ENCODE measurements around the gene FBXO31. TPM values are rescaled to one million over a fixed set of nuclear protein-coding genes. Genes with fewer than 3 reads are reported as not detected.

Gene FBXO31
- total RNA-seq, 1 donor from 2014 or later, result 25.6 TPM

- peak; percentile 43 for DNase-seq
These were observed 105.1 kb downstream of the FBXO31 start for GRCh38 chr16:87278191-87279093.

Other genes starting within 250 kb of the FBXO31 start
- 3.1 TPM for gene C16orf95, start 66.4 kb downstream of the FBXO31 start, total RNA-seq
- gene MAP1LC3B, start 8.6 kb upstream of the FBXO31 start, total RNA-seq, result 18.2 TPM
- gene ZCCHC14, start 109.2 kb upstream of the FBXO31 start, total RNA-seq, result 33.2 TPM
- gene JPH3, start 218.7 kb upstream of the FBXO31 start, total RNA-seq, result 56.0 TPM

All from occipital lobe (tissue), 2 donors.